ENCODE data around the gene CXCL8. TPM values are rescaled to one million over a fixed set of nuclear protein-coding genes. Genes with fewer than 3 reads are reported as not detected.
A peak's percentile ranks its signal among the peaks of the same experiment; 100 is the strongest.

Gene CXCL8
- total RNA-seq, 4 donors from 2014 or later = 6.0 to 150 (median 10.6) TPM

DNA sequence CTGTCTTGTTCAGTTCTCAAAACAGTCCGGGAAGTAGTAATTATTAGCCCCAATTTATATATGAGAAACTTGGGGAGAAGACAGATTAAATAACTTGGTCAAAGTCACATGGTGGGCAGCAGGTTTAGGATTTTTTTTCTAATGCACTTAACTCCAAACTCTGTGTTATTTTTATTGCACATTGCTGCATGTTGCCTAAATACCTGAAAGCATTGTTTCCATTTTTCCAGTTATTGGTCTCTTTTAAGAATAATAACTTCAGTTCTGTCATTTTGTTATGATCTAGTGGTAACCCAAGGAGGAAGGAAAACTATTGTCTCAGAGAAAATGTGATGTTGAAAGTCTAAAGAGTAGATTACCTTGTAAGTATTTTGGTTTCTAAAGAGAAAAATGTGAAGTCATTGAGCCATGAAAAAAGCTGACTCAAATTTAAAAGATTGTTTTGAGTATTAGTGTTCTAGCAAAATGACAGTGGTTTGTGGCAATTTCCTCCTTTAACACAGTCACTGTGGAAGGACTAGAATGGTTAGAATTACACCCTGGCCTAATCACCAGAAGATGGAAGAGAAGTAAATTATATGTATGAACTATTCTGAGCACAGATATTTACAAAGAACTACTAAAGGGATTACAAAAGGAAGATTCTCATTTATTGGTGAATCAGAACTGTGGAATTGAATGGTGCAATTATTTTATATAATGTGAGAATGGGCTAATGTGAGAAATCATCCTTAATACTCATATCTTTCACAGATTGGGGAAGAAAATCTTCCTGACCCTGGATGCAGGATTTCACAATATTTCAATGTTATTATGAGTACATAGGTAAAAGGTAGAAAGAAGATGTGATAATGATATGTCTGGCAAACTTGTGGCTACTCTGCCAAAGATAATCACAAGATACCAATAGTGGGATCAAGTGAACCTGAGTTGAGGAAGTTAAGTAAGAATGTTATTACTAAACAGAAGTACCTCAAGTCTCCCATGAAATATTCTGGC lies 21.7 kb upstream of the CXCL8 start:
- no peak for DNase-seq (ENCODE audit: low spot score)
- ATAC-seq (ENCODE audit: low FRiP score) = no peak
- no peak for TF ChIP-seq CTCF (IDR thresholded peaks at IDR 0.05)

DNA sequence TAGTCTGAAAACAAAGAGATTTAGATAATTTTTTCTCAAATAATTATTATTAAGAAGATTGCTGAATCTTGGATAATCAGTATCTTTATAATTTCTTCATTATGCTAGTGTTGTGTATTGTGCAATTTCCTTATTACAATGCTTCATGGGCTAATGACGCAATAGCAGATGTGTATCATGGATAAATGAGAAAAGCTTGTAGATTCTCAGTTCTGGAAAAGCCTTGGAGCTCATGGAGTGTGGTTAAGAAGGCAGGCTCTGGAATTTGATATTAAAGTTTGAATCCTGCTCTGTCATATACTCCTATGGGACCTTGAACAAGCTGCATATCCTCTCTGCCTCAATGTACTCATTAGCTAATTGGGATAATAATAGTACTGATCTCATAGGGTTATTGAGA lies 18.9 kb upstream of the CXCL8 start:
- ATAC-seq (ENCODE audit: low FRiP score) = no peak
- TF ChIP-seq CTCF (IDR thresholded peaks at IDR 0.05) = no peak
- DNase-seq (ENCODE audit: low spot score) = no peak

GRCh38 chr4:73721909-73722308 lies 18.5 kb upstream of the CXCL8 start:
- TF ChIP-seq CTCF (IDR thresholded peaks at IDR 0.05) = no peak
- ATAC-seq (ENCODE audit: low FRiP score) = peak; percentile 45
- no peak for DNase-seq (ENCODE audit: low spot score)

- DNase-seq (ENCODE audit: low spot score) = no peak
- no peak for TF ChIP-seq CTCF (IDR thresholded peaks at IDR 0.05)
- no peak for ATAC-seq (ENCODE audit: low FRiP score)
Observed at GRCh38 chr4:73723023-73723422, 17.3 kb upstream of the CXCL8 start.

GRCh38 chr4:73723928-73724327 lies 16.4 kb upstream of the CXCL8 start:
- no peak for ATAC-seq (ENCODE audit: low FRiP score)
- no peak for DNase-seq (ENCODE audit: low spot score)
- no peak for TF ChIP-seq CTCF (IDR thresholded peaks at IDR 0.05)

DNA sequence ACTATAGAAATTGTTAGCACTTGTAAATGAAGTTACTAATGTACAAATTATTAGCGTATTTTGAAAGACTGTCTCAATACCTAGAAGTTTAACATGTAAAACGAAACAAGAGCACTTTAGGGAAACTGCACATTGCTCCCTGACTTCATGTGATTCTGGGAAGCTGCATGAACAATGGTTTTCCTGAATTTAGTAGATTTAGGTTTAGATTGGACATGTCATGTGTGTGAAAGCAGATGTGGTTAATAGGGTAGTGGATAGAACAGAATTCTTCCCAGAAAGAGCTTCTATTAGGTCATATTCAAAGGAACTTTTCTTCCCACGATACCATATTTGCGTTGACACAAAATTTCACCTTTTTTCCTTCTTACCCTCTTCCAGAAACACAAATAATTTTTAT lies 14.9 kb upstream of the CXCL8 start:
- ATAC-seq (ENCODE audit: low FRiP score) (no peak), DNase-seq (ENCODE audit: low spot score) (no peak)
- TF ChIP-seq CTCF (IDR thresholded peaks at IDR 0.05) = no peak

DNA sequence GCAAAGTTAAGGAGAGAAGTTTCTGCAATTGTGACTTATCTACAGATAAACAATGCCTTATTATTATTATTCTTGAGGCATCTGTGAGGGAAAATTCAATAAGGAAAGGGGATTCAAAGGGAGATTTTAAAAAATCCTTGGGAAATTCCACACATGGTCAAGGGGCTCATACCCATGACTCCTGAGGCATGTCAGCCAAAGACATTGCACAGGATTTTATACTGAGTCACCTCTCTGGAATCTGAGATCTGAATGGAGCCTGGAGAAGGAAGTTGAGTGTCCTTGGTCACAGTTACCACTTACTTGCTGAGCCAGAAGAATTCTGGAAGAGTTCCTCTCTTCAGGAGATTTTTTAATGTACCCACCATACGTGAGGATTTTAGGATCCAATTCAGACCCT lies 14.4 kb upstream of the CXCL8 start:
- ATAC-seq (ENCODE audit: low FRiP score) = peak; percentile 62
- TF ChIP-seq CTCF (IDR thresholded peaks at IDR 0.05) = no peak
- DNase-seq (ENCODE audit: low spot score) = no peak

All from omental fat pad (tissue), 4 donors.